Measurements from ENCODE around the gene ANKRD23.

- no peak for TF ChIP-seq POLR2A (IDR thresholded peaks at IDR 0.05)
- TF ChIP-seq, protein P1, sequence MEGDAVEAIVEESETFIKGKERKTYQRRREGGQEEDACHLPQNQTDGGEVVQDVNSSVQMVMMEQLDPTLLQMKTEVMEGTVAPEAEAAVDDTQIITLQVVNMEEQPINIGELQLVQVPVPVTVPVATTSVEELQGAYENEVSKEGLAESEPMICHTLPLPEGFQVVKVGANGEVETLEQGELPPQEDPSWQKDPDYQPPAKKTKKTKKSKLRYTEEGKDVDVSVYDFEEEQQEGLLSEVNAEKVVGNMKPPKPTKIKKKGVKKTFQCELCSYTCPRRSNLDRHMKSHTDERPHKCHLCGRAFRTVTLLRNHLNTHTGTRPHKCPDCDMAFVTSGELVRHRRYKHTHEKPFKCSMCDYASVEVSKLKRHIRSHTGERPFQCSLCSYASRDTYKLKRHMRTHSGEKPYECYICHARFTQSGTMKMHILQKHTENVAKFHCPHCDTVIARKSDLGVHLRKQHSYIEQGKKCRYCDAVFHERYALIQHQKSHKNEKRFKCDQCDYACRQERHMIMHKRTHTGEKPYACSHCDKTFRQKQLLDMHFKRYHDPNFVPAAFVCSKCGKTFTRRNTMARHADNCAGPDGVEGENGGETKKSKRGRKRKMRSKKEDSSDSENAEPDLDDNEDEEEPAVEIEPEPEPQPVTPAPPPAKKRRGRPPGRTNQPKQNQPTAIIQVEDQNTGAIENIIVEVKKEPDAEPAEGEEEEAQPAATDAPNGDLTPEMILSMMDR (IDR thresholded peaks at IDR 0.05) = no peak
These were observed 39.5 kb upstream of the ANKRD23 start for GRCh38 chr2:96883306-96883705.
